ENCODE measurements around the gene PKHD1.

The PKHD1 gene

GRCh38 chr6:51887859-51888258 is 199.6 kb downstream of the PKHD1 start:
- no peak for DNase-seq (ENCODE audit: extremely low read depth, low read depth)
- no peak for TF ChIP-seq CTCF (IDR thresholded peaks at IDR 0.05; ENCODE audit: low read depth, low read length)

- no peak for DNase-seq (ENCODE audit: extremely low read depth, low read depth)
- TF ChIP-seq CTCF (IDR thresholded peaks at IDR 0.05; ENCODE audit: low read depth, low read length), result no peak
Observed at GRCh38 chr6:51885957-51886356, 201.5 kb downstream of the PKHD1 start.

GRCh38 chr6:51868591-51869355 is 218.6 kb downstream of the PKHD1 start:
- no peak for DNase-seq (ENCODE audit: extremely low read depth, low read depth)
- no peak for TF ChIP-seq CTCF (IDR thresholded peaks at IDR 0.05; ENCODE audit: low read depth, low read length)

GRCh38 chr6:51866867-51867266 is 220.5 kb downstream of the PKHD1 start:
- no peak for DNase-seq (ENCODE audit: extremely low read depth, low read depth)
- TF ChIP-seq CTCF (IDR thresholded peaks at IDR 0.05; ENCODE audit: low read depth, low read length), result no peak

GRCh38 chr6:51865996-51866395 is 221.4 kb downstream of the PKHD1 start:
- no peak for TF ChIP-seq CTCF (IDR thresholded peaks at IDR 0.05; ENCODE audit: low read depth, low read length)
- no peak for DNase-seq (ENCODE audit: extremely low read depth, low read depth)

GRCh38 chr6:51865176-51865575 is 222.2 kb downstream of the PKHD1 start:
- DNase-seq (ENCODE audit: extremely low read depth, low read depth), result no peak
- no peak for TF ChIP-seq CTCF (IDR thresholded peaks at IDR 0.05; ENCODE audit: low read depth, low read length)

GRCh38 chr6:51857134-51857533 is 230.3 kb downstream of the PKHD1 start:
- no peak for DNase-seq (ENCODE audit: extremely low read depth, low read depth)
- TF ChIP-seq CTCF (IDR thresholded peaks at IDR 0.05; ENCODE audit: low read depth, low read length), result no peak

Data from AG09319 (cell line).